Natural killer cell treated with Interleukin-12 subunit alpha and Interleukin-12 subunit beta and Interleukin-15 and Interleukin-18, amount 100 ng/mL, for 72 hours (primary cell): ENCODE data around the gene TRMO. TPM values are rescaled to one million over a fixed set of nuclear protein-coding genes. Genes with fewer than 3 reads are reported as not detected.

ENCODE experiments used
- ATAC-seq, 2 donors: fragments of 150-1000 bp; cut with Tn5 transposase in 1 of 2; sonication (Bioruptor Pico), chemical (Tn5 transposase) in 1 of 2; 2 replicates each; pipeline ENCODE4 v1.10.0; 2021
- DNase-seq: peaks from one replicate; pipeline ENCODE4 v3.0.0; 2022; ENCODE audit warnings: low spot score
- H3K27ac Mint-ChIP-seq, 2 donors: 1 replicate in 1 of 2; 2 replicates in 1 of 2; pipeline ENCODE4 v1.8.0; 2022; ENCODE audit warnings: mixed read lengths in 2 of 2, mild to moderate bottlenecking in 1 of 2, moderate library complexity in 1 of 2
- H3K27me3 Mint-ChIP-seq, 2 donors: 1 replicate in 1 of 2; 2 replicates in 1 of 2; pipeline ENCODE4 v1.8.0; 2022; ENCODE audit warnings: mixed read lengths in 2 of 2
- H3K36me3 Mint-ChIP-seq: one replicate; pipeline ENCODE4 v1.8.0; 2022; ENCODE audit warnings: mixed read lengths
- H3K4me1 Mint-ChIP-seq, 2 donors: 1 replicate in 1 of 2; 2 replicates in 1 of 2; pipeline ENCODE4 v1.8.0; 2022; ENCODE audit warnings: low read depth in 2 of 2, mixed read lengths in 2 of 2, mild to moderate bottlenecking in 1 of 2
- H3K4me3 Mint-ChIP-seq: one replicate; pipeline ENCODE4 v1.8.0; 2022; ENCODE audit warnings: mixed read lengths
- H3K9me3 Mint-ChIP-seq: 2 replicates; pipeline ENCODE4 v1.8.0; 2022; ENCODE audit warnings: mixed read lengths
- total RNA-seq, 2 donors: library from RNA; stranded (reverse); gene quantifications; one replicate each; pipeline ENCODE4 v1.2.3, GENCODE V29; 2022

Gene TRMO
- total RNA-seq, 2 donors from 2014 or later, result 13.8 to 18.2 TPM

GRCh38 chr9:97907046-97907445 is 15.3 kb downstream of the TRMO start:
- no peak for DNase-seq
- peaks cover 11% of the 10 kb centered on the region for H3K36me3 Mint-ChIP-seq
- H3K9me3 Mint-ChIP-seq, result no peaks in the 10 kb centered on the region
- peak overlapping the region; percentile 85 to 86 for H3K27ac Mint-ChIP-seq
- peaks cover 38 to 46% of the 10 kb centered on the region in 2 donors for H3K4me1 Mint-ChIP-seq
- ATAC-seq, result no peak
- peak overlapping the region; percentile 84 for H3K4me3 Mint-ChIP-seq
- H3K27me3 Mint-ChIP-seq, result no peaks in the 10 kb centered on the region

DNA sequence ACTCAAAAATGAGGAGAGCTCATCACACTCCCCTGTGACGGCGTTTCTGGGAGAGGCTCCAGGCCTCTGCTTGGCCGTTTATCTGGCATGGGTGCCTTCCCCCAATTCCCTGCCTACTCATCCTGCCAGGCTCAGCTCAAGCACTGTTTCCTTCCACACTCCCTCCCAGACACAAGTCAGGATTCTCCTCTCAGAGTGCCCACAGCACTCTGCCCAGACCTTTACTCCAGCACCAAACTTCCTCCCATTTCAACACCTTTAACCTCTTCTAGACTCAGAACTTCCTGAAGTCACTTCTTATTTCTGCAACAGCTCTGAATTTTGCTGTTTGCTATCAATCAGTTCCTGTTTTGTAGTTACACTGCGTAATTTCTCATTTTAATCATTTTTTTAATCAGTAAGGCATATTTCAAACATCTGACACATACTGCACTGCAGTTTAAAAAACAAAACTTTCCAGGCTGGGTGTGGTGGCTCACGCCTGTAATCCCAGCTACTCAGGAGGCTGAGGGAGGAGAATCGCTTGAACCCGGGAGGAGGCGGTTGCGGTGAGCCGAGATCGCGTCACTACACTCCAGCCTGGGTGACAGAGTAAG is 16.0 kb downstream of the TRMO start:
- Mint-ChIP-seq H3K27me3 (no peaks in the 10 kb centered on the region), H3K9me3 (no peaks in the 10 kb centered on the region), H3K4me3 (peak overlapping the region; percentile 84), H3K36me3 (peaks cover 11% of the 10 kb centered on the region), H3K27ac (peak overlapping the region; percentile 85 to 86), H3K4me1 (peaks cover 38 to 51% of the 10 kb centered on the region in 2 donors)
- peak; percentile 68 to 71 for ATAC-seq
- DNase-seq, result no peak

DNA sequence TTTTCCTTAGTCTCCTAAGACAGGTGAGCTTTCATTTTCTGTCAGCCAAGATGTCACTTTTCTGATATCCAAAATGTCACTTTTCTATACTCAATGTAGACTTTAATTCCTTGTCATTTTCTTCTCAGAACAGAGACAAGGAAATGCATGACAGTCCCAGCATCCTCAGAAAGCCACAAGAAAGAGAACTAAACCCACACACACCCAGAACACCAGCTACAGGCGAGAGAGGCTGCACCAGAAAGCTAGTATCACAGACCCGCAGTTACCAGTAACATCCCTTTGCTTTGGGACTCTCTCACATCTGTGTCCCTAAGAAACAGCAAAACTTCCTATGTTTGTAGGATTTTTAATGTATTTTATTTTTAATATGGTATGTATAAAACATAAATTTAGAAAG is 17.1 kb downstream of the TRMO start:
- peaks cover 34 to 49% of the 10 kb centered on the region in 2 donors for H3K4me1 Mint-ChIP-seq
- H3K27ac Mint-ChIP-seq, result peak overlapping the region; percentile 85 to 86
- peak overlapping the region; percentile 84 for H3K4me3 Mint-ChIP-seq
- ATAC-seq (no peak), DNase-seq (no peak)
- H3K36me3 Mint-ChIP-seq, result peaks cover 9% of the 10 kb centered on the region
- H3K9me3 Mint-ChIP-seq, result no peaks in the 10 kb centered on the region
- no peaks in the 10 kb centered on the region for H3K27me3 Mint-ChIP-seq

GRCh38 chr9:97904725-97905124 is 17.6 kb downstream of the TRMO start:
- peak overlapping the region; percentile 84 for H3K4me3 Mint-ChIP-seq
- peaks cover 32 to 44% of the 10 kb centered on the region in 2 donors for H3K4me1 Mint-ChIP-seq
- peaks cover 5% of the 10 kb centered on the region for H3K36me3 Mint-ChIP-seq

DNA sequence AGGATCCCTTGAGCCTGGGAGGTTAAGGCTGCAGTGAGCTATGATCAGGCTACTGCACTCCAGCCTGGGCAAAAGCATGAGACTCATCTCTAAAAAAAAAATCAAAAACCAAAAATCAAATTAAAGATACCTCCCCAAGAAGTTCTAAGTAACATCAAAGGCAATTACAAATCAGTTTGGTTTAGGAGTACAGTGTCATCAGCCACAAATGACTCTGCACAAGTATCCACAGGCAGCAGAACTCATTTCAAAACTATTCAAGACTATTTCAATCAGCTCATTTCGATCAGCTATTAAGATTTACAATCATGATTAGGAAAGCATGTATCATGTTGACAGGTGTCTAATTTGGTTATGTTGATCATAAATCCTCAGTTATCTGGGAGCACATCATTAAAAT is 19.1 kb downstream of the TRMO start:
- Mint-ChIP-seq H3K27ac (no peak overlapping the region), H3K36me3 (peaks cover 5% of the 10 kb centered on the region), H3K27me3 (no peaks in the 10 kb centered on the region), H3K4me1 (peaks cover 32 to 44% of the 10 kb centered on the region in 2 donors), H3K4me3 (no peak overlapping the region), H3K9me3 (no peaks in the 10 kb centered on the region)
- ATAC-seq (no peak), DNase-seq (no peak)

More at GRCh38 chr9:97904725-97905124, 17.6 kb downstream of the TRMO start:
- Mint-ChIP-seq H3K27ac (peak overlapping the region; percentile 85 to 86), H3K27me3 (no peaks in the 10 kb centered on the region), H3K9me3 (no peaks in the 10 kb centered on the region)
- DNase-seq (no peak), ATAC-seq (no peak)

DNA sequence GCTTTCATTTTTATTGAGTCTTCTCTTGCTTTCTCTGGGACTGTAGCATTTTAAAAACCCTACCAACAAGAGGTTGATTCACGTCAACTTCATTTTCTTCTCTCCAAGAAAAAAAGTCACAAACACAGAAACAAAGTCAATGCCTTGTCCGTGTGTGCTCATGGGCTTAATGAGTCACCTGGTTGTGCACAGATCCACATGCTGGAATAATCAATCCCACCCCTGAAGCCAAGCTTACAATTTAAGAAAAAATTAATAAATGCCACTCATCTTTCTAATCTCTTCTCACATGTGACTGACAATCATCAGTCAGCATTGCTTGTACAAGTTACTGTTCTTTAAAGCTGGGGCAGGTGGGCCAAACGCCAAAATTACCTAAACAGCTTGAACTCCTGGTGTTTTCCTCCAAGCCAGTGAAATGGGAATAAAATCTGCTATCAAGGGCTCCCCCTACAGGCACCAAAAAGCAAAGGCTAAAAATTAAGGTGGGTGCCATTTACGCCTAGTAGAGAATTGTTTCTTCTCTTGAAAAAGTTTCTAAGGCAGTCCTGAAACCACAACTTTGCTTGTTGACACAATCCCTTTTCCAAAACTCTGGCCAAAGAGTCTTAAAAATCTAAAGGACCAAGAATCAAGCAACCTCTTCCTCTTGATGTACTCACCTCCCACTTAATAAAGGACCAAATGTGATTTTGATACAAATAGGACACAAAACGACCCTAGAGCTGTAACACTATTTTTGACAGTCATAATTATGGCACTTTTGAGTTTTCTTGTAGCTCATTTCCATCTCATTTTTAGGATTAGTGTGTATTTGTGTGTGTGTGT is 21.3 kb downstream of the TRMO start:
- DNase-seq, result no peak

DNA sequence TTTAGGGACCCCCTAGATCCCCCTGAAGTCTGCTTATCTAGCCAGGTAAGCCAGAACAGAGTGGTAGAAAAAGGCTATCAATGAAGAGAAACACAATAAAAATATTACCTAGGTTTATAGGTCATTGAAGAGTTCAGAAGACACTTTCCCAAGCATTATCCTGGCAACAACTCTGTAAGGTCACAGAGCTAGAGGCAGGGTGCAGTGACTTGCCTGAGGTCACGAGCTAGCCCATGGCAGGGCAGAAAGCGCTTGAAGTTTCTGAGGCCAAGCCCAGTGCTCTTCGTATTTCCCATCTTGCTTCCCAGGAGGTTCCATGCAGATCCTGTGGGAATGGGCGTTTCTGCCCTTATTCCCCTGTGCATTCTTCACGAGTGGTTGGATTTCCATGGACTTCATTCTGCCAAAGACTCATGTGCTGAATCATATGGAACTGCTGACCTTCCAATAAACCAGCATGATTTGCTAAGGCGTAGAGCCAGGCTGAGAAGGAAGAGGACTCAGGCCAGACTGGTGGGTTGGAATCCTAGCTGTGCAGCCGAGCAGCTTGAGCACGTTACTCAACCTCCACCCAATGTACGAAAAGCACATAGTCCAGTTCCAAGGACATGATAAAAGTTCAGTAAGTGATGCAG is 22.1 kb downstream of the TRMO start:
- H3K4me3 Mint-ChIP-seq, result no peak overlapping the region
- no peak overlapping the region for H3K27ac Mint-ChIP-seq
- peaks cover 15 to 23% of the 10 kb centered on the region in 2 donors for H3K4me1 Mint-ChIP-seq
- DNase-seq (no peak), ATAC-seq (no peak)
- H3K9me3 Mint-ChIP-seq, result no peaks in the 10 kb centered on the region
- H3K27me3 Mint-ChIP-seq, result no peaks in the 10 kb centered on the region
- H3K36me3 Mint-ChIP-seq, result no peaks in the 10 kb centered on the region

More for the DNA sequence above, 21.3 kb downstream of the TRMO start:
- no peak overlapping the region for H3K27ac Mint-ChIP-seq
- no peaks in the 10 kb centered on the region for H3K36me3 Mint-ChIP-seq
- no peak overlapping the region for H3K4me3 Mint-ChIP-seq
- H3K27me3 Mint-ChIP-seq, result no peaks in the 10 kb centered on the region
- H3K4me1 Mint-ChIP-seq, result peaks cover 19 to 29% of the 10 kb centered on the region in 2 donors
- no peaks in the 10 kb centered on the region for H3K9me3 Mint-ChIP-seq
- no peak for ATAC-seq

DNA sequence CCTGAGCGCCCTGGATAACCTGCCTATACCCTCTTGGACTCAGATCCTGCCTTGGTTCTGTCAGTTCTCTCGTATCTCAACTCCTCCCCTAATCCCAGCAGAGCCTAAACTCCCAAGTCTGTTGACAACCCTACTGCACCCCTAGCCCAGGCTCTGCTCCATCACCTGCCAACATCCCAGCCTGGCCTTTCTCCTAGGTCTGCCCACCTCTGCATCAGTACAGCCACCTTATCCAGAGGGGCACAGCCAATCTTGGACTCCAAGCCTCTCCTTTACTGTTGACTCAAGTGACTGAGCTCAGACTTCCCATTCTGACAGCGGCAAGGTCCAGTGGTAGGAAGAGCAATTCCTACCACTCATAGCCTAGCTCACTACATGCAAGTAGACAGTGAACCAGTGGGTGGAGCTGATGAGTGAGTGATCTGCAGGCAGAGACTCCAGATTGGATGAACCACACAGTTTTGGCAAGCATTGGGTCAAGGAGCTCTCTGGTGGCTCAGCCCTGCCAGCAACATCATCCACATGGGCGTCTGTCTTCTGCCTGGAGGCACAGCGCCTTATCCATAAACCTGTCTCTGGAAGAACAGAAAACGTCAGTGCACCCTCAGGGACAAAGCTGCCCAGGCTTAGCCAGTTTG is 26.5 kb downstream of the TRMO start:
- Mint-ChIP-seq H3K36me3 (no peaks in the 10 kb centered on the region), H3K4me3 (no peak overlapping the region), H3K4me1 (peaks cover under 1 to 4% of the 10 kb centered on the region in 2 donors), H3K27me3 (no peaks in the 10 kb centered on the region), H3K9me3 (no peaks in the 10 kb centered on the region), H3K27ac (no peak overlapping the region)
- DNase-seq (no peak), ATAC-seq (peak in 1 of 2 donors; percentile 20)

DNA sequence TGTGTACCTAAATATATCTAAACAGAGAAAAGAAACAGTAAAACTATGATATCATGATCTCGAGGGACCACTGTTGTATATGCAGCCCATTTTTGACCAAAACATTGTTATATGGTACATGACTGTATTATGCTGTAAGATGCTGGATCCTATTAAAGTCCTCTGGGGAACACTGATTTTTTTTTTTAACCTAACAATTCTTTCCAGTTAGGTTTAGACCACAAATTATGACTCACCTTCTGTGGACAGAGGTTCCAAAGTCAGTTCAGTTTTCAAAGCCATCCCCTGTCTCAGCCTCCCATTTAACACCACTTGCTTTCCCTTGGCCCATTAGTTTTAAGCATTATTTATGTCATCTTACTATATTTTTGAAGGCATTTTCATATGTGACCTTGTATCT is 27.1 kb downstream of the TRMO start:
- ATAC-seq (no peak), DNase-seq (no peak)
- H3K4me3 Mint-ChIP-seq, result no peak overlapping the region
- H3K27me3 Mint-ChIP-seq, result no peaks in the 10 kb centered on the region
- H3K9me3 Mint-ChIP-seq, result no peaks in the 10 kb centered on the region
- no peaks in the 10 kb centered on the region for H3K36me3 Mint-ChIP-seq
- H3K27ac Mint-ChIP-seq, result no peak overlapping the region
- no peaks in the 10 kb centered on the region for H3K4me1 Mint-ChIP-seq

- Mint-ChIP-seq H3K4me1 (no peaks in the 10 kb centered on the region), H3K27me3 (no peaks in the 10 kb centered on the region), H3K36me3 (no peaks in the 10 kb centered on the region), H3K9me3 (no peaks in the 10 kb centered on the region), H3K4me3 (no peak overlapping the region), H3K27ac (no peak overlapping the region)
- ATAC-seq, result no peak
- DNase-seq, result no peak
These were observed 29.9 kb downstream of the TRMO start for GRCh38 chr9:97892421-97892820.

- H3K36me3 Mint-ChIP-seq, result no peaks in the 10 kb centered on the region
- no peak for ATAC-seq
These were observed 30.6 kb downstream of the TRMO start for GRCh38 chr9:97891736-97892135.

DNA sequence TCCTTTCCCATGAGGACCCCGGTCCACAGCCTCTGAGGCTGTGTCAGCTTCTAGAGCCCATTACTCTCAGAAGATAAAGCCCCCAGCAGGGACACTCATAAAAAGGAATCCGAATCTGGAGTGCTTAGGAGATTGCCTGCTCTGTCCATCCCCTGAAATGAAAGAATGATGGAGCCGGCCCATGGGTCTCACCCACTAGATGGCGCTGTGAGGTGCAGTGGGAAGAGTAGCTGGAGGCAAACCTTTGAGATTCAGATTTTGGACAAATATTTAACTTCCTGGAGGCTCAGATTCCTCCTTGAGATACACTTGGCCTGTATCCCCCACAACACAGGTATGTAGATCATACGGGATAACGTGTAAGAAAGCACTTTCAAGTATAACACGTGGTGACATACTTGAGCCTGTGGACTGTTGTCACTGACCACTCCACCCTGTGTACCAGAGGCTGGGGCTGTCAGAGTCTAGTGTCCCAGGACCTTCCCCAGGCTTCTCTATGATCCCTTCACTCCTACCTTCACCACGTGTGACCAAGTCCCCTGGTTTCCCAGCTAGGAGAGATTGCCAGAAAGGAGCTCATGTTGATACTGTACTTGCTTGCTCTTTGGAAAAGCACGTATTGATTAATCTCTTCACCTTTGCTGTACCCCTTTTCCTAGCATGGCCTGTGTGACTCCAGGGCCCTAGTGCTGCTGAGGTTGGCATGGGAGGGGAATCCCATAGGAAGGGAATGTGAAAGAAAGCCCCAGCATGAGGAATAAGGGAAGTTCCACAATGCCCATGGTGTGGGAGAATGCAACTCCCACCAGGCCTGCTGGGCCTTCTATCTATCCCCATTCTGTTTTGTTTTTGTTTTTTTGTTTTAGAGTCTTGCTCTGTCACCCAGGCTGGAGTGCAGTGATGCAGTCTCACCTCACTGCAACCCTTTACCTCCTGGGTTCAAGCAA is 32.1 kb downstream of the TRMO start:
- Mint-ChIP-seq H3K36me3 (no peaks in the 10 kb centered on the region), H3K27me3 (no peaks in the 10 kb centered on the region), H3K27ac (no peak overlapping the region), H3K9me3 (no peaks in the 10 kb centered on the region), H3K4me3 (no peak overlapping the region), H3K4me1 (no peaks in the 10 kb centered on the region)
- ATAC-seq (no peak), DNase-seq (no peak)

More at GRCh38 chr9:97891736-97892135, 30.6 kb downstream of the TRMO start:
- Mint-ChIP-seq H3K9me3 (no peaks in the 10 kb centered on the region), H3K27ac (no peak overlapping the region), H3K4me3 (no peak overlapping the region), H3K27me3 (no peaks in the 10 kb centered on the region), H3K4me1 (no peaks in the 10 kb centered on the region)
- DNase-seq, result no peak

- ATAC-seq (no peak), DNase-seq (no peak)
- no peaks in the 10 kb centered on the region for H3K36me3 Mint-ChIP-seq
- no peaks in the 10 kb centered on the region for H3K9me3 Mint-ChIP-seq
- peaks cover 6 to 8% of the 10 kb centered on the region in 2 donors for H3K4me1 Mint-ChIP-seq
- H3K27ac Mint-ChIP-seq, result no peak overlapping the region
- H3K4me3 Mint-ChIP-seq, result no peak overlapping the region
- no peaks in the 10 kb centered on the region for H3K27me3 Mint-ChIP-seq
These were observed 42.0 kb downstream of the TRMO start for GRCh38 chr9:97880336-97880735.
